ENCODE results near the gene SIK3.
"Not testable (repeated sequence)": the region's sequence is repeated elsewhere in the genome, so short reads cannot be mapped to it uniquely, and the experiment has no call there.

The SIK3 gene

DNA sequence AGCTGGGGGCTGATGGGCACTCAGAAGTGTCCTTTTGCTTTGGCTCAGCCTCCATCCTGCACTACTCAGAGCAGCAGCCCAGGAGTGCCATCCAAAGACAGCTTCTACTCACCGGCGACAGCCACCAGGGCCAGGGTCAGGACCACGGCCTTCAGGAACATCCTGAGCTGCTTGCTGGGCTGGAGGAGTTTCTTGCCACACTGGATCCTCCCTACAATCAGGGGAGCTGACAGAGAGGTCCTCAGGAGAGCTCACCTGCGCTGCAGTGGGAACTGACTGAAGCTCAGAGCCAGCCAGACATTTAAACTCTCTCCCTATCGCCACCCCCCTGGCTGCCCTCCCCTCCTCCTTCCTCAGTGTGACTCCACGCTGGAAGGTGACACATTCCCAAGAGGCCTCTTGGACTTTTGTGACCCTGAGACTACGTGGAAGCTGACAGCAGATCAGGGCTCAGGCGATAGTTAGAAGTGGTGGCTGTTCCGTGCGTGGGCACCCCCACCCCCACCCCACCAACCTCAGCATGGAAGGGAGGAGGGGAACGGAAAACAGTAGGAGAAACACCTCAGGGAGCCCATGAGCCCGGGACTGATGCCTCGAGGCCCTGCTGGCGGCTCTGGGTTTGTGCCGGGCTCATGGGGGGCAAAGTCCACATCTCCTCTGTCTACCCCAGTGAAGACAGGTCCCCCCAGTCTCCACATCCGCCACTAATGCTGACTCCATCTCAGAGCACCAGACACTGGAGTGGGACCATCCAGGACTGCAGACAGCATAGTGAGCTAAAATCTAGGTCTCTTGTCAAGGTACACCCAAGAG, 275.0 kb downstream of the SIK3 start, which contains the start of gene APOA4:
Gene APOA4 (minus strand): TSS at position 274 of the 813 bp plus-strand sequence. CDS start 113 bp downstream, at position 161.
- DNase-seq (ENCODE audit: low spot score): no peak

DNA sequence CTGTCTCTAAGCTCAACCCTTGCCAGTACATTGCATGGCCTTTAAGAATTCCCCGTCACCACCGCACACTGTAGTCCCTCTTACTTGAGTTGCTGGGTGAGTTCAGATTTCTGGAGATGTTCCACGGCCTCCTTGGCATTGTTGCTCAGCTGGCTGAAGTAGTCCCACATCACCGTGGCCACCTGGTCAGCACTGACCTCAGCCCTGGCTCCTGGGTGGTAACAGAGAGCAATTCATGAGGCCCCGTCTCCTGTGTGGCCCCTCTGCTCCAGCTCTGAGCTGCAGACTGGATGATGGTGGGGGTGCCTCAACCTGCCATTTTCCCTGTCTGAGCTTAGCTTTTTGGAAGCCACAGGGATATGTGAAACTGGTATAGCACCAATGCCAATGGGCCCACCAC, 275.7 kb downstream of the SIK3 start:
- no peak for DNase-seq (ENCODE audit: low spot score)

DNA sequence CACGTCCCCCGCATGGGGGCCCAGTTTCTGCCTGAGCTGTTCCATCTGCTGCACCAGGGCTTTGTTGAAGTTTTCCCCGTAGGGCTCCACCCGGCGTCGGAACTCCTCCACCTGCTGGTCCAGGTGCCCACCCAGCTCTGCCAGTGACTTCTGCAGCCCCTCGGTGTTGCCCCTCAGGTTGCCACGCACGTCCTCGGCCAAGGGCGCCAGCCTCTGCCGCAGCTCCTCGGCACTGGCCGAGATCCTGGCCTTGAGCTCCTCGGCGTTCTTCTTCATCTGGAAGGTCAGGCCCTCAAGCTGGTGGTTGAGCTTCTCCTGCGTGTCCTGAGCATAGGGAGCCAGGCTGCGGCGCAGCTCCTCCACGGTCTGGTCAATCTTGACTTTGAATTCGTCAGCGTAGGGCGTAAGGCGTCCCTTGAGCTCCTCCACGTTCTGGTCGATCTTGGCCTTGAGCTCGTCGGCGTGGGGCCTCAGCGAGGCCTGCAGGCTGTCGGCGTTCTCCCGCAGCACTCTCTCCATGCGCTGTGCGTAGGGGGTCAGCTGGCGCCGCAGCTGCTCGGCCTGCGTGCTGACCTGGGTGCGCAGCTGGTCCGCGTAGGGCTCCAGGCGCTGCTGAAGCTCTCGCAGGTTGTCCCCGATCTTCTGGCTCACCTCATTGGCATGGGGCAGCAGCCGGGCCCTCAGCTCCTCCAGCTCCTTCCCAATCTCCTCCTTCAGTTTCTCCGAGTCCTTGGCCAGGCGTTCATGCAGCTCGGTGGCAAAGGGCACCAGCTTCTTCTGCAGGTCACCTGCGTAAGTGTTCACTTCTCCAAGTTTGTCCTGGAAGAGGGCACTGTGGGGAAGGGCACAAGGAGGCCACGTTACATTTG, 276.9 kb downstream of the SIK3 start:
- no peak for DNase-seq (ENCODE audit: low spot score)

DNA sequence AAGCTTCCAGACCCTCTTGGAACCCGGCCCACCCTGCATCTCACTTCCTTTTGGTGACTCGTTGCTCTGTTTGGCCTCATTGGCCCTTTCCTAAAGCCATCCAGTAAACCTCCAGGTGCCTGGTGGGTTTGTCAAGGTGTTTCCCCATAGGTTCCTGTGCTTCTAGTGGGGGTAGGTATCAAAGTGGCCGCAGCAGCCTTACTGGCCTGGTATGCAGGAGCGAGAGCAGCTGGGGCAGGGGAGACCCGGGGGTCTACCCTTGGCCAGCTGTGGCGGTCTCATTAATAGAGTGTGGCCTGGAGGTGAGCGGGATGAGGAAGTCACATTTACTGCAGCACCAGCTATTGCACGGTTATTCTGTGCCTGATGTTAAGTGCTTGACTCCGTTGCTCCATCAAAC, 279.2 kb downstream of the SIK3 start:
- DNase-seq (ENCODE audit: low spot score): no peak

DNA sequence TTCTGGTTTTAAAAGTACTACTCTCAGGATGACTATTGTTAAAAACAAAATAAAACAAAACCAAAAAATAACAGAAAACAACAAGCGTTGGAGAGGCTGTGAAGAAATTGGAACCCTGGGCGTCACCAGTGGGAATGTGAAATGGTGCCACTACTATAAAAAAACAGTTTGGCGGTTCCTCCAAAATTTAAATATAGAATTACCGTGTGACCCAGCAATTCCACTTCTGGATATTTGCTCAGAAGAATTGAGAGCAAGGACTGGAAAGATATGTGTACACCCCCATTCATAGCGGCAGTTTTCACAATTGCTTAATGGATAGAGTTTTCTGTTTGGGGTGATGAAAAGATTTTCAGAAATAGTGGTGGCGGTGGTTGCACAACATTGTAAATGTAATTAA, 283.7 kb downstream of the SIK3 start:
- no peak for DNase-seq (ENCODE audit: low spot score)

DNA sequence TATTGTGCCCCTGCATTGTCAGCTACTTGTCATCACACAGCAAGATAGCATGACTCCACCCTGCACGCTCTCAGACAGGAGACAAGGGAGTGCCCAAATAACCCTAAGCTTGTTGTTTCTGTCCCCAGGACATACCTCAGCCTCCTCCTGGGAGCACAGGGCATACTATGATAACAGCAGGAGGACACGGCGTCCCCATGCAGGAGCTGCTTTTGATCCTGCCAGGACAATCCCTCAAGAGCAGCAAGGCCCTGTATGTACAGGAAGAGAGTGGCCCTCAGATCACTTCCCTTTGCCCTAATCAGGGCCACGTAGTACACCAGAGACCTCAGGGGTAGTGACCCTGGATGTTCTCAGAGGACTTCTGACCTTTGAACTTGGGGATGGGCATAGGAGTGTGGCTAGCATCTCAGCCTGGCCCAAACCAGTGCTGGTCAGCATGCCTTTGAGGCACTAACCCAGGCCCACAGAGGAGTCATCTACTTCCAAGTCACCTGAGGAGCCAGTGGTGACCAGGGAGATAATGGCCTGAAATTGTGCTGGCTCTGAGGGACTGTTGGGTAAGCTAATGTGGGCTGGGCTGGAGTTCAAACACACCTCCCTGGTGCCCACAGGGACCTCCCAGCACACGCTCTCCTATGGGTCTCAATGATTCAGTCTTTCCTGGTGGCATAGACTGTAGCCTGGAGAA, 284.3 kb downstream of the SIK3 start:
- no peak for DNase-seq (ENCODE audit: low spot score)

DNA sequence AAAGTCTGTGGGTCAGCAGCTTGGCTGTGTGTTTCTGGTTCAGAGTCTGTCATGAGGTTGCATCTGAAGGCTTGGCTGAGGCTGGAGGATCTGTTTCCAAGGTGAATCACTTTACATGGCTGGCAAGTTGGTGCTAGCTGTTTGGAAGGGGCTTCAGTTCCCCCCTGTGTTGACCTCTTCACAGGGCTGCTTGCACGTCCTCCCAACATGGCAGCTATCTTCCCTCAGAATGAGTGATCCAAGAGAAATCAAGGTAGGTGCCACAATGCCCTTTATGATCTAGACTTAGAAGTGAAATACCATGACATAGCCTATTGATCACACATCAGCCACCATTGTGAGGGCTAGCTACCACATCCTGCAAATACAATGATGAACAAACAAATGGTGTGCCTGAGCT, 285.1 kb downstream of the SIK3 start:
- DNase-seq (ENCODE audit: low spot score): no peak

DNA sequence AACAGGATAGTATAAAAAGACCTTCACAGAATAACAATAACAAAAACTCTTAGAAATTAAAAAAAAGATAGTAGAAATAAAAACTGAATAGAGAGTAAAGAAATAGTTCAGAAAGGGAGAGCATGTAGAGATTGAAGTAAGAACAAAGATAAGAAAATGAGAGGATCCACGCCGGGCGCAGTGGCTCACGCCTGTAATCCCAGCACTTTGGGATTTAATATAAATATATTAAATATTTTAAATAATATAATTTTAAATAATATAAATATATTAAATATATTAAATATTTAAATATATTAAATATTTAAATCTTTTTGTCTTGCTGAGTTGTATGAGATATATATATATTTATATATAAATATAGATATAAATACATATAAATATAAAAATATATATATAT, 286.1 kb downstream of the SIK3 start:
- no peak for DNase-seq (ENCODE audit: low spot score)

DNA sequence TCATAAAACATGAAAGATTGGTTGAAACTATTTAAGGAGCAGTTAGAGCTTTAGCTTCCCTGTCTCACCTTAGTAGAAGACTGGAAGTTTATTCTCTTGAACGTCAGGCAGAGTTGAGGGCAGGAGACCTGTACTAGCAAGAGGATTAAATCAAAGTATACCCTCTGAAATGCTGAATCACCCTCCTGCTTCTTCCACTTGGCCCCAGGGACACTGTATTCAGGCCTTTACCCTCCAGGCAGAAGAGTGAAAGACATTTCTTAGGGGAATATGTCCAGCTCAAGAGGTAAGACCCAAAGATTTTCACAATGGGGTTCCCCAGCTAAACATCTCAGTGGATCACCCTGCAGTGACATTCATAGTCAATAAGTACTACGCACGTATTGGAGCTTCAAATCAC, 287.0 kb downstream of the SIK3 start:
- DNase-seq (ENCODE audit: low spot score): no peak

DNA sequence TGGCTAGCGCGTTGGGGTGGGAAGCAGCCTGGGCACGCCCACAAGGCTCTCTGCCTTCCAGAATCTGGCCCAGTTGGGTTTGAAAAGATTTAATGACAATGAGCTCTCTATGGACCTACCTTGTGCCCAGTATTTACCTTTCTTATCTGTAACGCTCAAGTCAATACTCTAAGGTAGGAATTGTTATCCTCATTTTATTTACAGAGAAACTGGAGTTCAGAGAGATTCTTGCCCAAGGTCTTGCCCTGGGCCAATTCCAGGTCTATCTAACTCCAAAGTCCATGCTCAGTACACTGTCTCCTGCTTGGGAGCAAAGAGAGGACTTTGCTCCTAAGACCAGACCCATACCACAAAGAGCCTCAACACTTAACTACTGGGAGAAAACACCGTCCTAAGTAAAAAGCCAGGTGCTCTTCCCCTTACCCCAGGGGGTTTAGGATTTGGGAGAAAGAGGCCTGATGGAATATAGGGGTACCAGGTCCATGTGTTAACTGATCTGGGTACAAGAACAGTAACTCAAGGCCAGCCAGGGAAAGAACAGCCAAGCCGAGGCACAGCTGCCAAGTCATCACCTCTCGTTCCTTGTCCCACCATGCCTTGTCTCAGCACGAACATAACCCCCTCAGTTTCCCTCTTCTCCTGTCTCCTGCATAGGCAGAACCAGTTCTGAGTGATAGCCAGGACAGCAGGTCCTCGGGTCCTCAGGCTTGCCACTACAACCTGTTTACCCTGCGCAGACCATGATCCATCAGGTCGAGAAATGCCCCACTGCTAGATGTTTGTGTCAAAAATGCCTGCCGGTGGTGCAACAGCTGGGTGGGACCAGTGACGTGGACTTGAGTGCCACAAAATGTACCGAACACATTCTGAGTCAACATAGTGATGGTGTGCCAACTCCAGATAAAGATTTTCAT, 289.7 kb downstream of the SIK3 start:
- no peak for DNase-seq (ENCODE audit: low spot score)

DNA sequence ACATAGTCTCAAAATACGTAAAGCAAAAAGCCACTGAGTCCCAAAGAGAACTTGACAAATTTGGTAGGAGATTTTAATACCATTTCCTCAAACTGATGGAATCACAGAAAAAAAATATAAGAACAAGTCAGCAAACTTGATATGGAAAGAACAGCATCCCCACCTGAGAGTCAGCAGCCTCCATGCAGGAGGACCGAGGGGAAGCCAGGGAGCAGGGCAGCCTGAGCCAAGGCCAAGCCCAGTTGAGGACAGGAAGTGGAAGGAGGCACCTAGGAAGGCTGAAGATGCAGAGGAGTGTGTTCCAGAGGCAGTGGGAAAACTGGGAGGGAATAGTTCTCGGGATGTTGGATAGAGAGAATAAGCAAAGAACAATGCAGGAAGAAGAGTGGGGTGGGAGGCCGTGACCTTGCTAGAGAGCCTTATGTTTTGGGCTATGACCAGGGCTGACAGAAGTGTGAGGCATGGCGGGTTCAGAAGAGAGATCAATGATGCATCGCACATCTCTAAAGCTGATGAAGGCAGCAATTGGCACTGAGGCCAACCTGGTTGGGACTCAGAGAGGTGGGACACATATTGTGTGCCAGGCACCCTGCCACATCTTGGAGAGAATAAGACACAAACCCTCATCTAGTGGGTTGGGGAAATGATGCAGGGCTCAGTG, 290.5 kb downstream of the SIK3 start:
- no peak for DNase-seq (ENCODE audit: low spot score)

DNA sequence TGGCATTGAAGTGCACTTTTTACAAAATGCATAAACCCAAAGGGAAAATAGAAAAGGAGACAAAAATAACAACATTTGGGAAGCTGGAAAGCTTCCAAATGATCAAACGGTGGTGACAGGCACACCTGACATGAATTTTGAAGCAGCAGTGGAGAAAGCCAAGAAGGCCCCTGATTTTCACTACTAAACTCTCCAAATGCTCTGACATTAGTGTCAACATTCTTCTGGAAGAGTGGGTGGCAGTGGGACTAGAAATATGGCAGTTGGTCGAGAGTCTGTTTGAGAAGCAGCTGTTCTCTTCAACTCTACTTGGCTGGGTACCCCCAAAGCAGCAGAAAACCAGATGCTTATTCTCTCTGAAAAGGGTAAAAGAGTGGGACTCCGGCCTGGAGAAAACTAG, 294.2 kb downstream of the SIK3 start:
- no peak for DNase-seq (ENCODE audit: low spot score)

DNA sequence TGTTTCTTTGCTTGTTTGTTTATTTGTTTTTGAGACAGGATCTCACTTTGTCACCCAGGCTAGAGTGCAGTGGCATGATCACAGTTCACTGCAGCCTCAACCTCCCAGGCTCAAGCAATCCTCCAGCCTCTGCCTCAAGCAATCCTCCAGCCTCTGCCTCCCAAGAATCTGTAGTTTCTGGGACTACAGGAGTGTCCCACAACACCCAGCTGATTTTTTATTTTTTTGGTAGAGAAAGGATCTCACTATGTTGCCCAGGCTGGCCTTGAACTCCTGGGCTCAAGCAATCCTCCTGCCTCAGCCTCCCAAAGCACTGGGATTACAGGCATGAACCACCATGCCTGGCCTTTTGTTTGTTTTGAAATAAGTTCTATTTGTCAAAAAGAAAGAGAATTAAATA, 296.6 kb downstream of the SIK3 start:
- not testable (repeated sequence) for DNase-seq (ENCODE audit: low spot score)

DNA sequence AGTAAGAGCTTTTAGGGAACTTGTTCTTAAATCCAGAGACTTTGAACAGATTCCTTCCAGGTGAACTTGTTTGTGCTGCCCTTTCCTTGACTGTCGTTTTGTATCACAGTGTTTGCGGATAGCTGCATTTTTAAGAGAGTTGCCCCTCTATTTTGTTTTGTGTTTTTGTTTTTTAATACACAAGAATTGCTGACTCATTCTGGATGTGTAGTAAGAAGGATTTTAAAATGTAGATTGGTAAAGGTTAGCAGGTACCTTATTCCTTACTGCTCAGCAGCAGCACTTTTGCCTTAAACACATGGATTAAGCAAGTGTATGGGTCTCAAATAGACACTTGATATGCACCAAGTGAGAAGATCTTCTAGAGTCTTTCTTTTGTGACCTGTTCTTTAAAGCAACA, 297.6 kb downstream of the SIK3 start:
- no peak for DNase-seq (ENCODE audit: low spot score)

DNA sequence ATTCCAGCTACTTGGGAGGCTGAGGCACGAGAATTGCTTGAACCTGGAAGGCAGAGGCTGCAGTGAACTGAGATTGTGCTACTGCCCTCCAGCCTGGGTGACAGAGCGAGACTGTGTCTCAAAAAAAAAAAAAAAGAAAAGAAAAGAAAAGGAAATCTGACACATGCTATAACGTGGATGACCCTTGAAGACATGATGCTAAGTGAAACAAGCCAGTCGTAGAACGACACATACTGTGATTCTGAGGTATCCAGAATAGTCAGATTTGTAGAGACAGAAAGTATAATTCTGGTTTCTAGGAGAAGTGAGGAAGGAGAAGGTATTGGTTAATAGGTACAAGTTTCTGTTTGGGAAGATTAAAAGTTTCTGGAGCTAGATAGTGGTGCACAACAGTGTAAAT, 299.9 kb downstream of the SIK3 start:
- DNase-seq (ENCODE audit: low spot score): no peak

DNA sequence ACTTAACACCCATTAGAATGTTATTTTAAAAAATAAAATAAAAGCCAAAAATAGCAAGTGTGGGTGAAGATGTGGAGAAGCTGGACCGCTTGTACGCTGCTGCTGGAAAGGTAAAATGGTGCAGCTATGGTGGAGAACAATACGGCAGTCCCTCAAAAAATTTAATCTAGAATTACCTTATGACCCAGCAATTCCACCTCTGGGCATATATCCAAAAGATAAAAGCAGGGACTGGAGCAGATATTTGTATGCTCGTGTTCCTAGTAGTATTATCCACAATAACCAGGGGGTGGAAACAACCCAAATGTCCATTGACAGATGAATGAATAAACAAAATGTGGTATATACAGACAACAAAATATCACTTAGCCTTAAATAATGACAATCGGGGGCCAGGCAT, 300.4 kb downstream of the SIK3 start:
- no peak for DNase-seq (ENCODE audit: low spot score)

DNA sequence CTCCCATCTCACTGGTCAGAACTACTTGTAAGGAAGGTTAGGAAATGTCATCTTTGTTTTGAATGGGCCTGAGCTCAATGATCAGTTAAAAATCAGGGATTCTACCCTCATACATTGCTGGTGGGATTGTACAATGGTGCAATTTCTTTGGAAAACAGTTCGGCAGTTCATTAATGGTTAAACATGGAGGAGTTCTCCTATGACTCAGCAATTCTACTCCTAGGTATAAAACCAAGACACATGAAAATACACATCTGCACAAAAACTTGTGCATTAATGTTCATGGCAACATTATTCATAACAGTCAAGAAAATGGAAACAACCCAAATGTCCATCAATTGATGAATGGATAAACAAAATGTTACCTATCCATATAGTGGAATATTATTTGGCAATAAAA, 301.7 kb downstream of the SIK3 start:
- no peak for DNase-seq (ENCODE audit: low spot score)

DNA sequence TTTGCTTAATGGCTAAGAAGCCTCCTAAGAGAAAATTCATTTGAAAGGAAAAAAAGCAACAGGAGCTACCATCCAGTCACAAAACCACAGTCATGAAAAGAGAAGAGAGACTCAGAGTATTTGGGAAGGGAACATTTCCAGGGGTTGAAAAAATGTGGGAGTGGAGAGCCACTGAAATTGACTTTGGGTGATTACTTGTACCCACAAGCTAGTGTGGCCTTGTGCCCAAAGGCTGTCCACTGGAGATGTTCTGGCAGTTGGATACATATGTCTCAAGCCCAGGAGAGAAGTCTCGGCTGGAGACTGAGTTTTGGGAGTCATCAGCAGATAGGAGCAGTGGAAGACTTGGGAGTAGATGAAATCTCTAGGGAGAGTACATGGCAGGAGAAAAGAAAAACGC, 303.4 kb downstream of the SIK3 start:
- no peak for DNase-seq (ENCODE audit: low spot score)

DNA sequence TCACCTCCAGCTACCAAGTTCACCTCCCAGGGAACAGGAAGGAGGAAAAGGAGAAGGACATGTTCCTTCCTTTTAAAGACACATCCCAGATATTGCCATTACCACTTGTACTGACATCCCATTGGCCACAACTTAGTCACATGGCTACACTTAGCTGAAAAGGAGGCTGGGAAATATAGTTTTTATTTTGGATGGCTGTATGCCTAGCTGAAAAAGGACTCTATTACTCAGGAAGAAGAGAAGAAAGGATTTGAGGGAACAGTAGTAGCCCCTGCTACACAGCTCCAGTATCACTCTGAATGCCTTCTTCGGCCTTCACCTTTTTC, 304.5 kb downstream of the SIK3 start:
- no peak for DNase-seq (ENCODE audit: low spot score)
